Activated T-helper 17 cell treated with anti-CD3 and anti-CD28 coated beads, Interleukin-2, amount 50 U/mL, for 72 hours (primary cell): ENCODE measurements around the gene AOPEP. TPM values are rescaled to one million over a fixed set of nuclear protein-coding genes. Genes with fewer than 3 reads are reported as not detected.

Experiments used
- ATAC-seq: fragments of 150-1000 bp; cut with Tn5 transposase; replicated peaks from 2 replicates; pipeline ENCODE4 v1.10.0; 2021; ENCODE audit warnings: mild to moderate bottlenecking, moderate library complexity
- H3K27ac Mint-ChIP-seq: one replicate; pipeline ENCODE4 v1.8.0; 2022; ENCODE audit warnings: mixed read lengths
- H3K27me3 Mint-ChIP-seq: one replicate; pipeline ENCODE4 v1.8.0; 2022; ENCODE audit warnings: mixed read lengths
- H3K36me3 Mint-ChIP-seq: one replicate; pipeline ENCODE4 v1.8.0; 2022; ENCODE audit warnings: low read depth, mild to moderate bottlenecking, mixed read lengths
- H3K4me1 Mint-ChIP-seq: one replicate; pipeline ENCODE4 v1.8.0; 2022; ENCODE audit warnings: mixed read lengths
- H3K4me3 Mint-ChIP-seq: one replicate; pipeline ENCODE4 v1.8.0; 2022; ENCODE audit warnings: mild to moderate bottlenecking, mixed read lengths
- H3K9me3 Mint-ChIP-seq: one replicate; pipeline ENCODE4 v1.8.0; 2022; ENCODE audit warnings: mixed read lengths
- total RNA-seq, 2 donors: library from RNA; stranded (reverse); gene quantifications; one replicate each; pipeline ENCODE4 v1.2.3, GENCODE V29; 2022

The AOPEP gene
- total RNA-seq, 2 donors from 2014 or later, result 15.5 to 16.4 TPM

DNA sequence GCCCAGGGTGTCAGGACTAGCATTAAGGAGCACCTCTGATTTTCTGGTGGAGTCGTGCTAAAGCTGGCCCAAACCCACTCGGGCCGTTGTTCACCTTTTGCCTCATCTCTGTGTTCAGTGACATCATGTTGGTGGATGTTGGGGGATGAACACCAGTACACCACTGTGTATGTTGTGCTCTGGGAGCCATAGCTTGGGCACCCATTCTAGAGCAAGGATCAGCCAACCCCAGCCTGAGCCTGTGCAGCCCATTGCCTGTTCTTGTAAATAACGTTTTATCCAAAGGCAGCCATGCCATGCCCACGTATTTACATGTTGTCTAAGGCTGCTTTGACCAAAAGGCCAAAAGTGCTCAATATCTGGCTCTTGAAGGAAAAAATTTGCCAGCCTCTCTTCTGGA, 345.4 kb downstream of the AOPEP start:
- Mint-ChIP-seq H3K4me1 (no peaks in the 10 kb centered on the region), H3K36me3 (no peaks in the 10 kb centered on the region), H3K9me3 (no peaks in the 10 kb centered on the region), H3K27me3 (no peaks in the 10 kb centered on the region), H3K27ac (no peak overlapping the region), H3K4me3 (no peak overlapping the region)
- no peak for ATAC-seq

DNA sequence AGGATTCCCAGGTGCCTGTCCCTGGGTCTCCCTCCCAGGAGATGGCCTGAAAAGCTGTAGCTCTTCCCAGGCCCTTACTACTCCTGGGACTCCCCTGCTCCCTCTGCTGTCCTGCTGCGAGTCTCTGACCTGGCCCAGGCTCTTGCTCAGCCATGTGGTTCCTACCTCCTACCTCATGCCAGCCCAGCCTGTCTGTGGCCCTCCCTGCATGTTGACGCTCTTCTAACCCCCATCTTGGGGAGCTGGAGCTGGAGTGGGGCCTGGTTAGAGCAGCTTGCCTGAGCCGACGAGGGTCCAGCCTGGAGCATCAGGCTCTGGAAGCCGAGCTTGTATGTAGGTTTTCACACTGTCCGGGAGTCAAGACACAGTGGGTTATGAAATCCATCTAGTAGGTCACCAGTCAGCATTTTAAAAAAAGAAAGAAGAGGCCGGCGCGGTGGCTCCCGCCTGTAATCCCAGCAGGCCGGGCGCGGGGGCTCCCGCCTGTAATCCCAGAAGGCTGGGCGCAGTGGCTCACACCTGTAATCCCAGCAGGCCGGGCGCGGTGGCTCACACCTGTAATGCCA, 346.6 kb downstream of the AOPEP start:
- Mint-ChIP-seq H3K27me3 (no peaks in the 10 kb centered on the region), H3K4me1 (no peaks in the 10 kb centered on the region), H3K27ac (no peak overlapping the region), H3K9me3 (no peaks in the 10 kb centered on the region), H3K4me3 (no peak overlapping the region), H3K36me3 (no peaks in the 10 kb centered on the region)
- ATAC-seq, result no peak

GRCh38 chr9:95073918-95074317, 347.4 kb downstream of the AOPEP start:
- Mint-ChIP-seq H3K4me1 (no peaks in the 10 kb centered on the region), H3K9me3 (no peaks in the 10 kb centered on the region)

DNA sequence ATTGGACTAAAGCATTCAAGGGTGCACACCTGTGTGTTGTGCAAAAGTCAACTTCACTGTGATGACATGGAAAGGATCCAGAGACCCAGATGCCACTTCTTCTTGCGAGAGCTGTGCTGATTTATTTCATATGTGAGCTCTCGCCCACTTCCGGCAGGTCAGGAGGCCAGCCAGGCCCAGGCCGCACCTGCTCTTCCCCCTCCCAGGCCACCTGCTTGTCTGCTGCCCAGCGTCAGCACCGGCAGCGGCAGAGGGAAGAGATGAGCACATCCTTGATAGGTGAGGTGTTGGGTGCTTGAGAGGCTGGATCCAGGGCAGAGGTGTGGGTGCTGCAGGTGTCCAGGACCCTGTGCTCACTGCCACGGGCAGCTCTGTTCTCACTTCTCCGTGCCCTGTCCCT, 348.1 kb downstream of the AOPEP start:
- H3K9me3 Mint-ChIP-seq, result no peaks in the 10 kb centered on the region
- no peak overlapping the region for H3K27ac Mint-ChIP-seq
- H3K36me3 Mint-ChIP-seq, result no peaks in the 10 kb centered on the region
- no peak for ATAC-seq
- no peaks in the 10 kb centered on the region for H3K27me3 Mint-ChIP-seq
- H3K4me3 Mint-ChIP-seq, result no peak overlapping the region
- H3K4me1 Mint-ChIP-seq, result no peaks in the 10 kb centered on the region

More at GRCh38 chr9:95073918-95074317, 347.4 kb downstream of the AOPEP start:
- no peak overlapping the region for H3K4me3 Mint-ChIP-seq
- ATAC-seq, result no peak
- no peaks in the 10 kb centered on the region for H3K27me3 Mint-ChIP-seq
- H3K36me3 Mint-ChIP-seq, result no peaks in the 10 kb centered on the region
- H3K27ac Mint-ChIP-seq, result no peak overlapping the region

- H3K4me1 Mint-ChIP-seq, result no peaks in the 10 kb centered on the region
- no peak for ATAC-seq
- no peaks in the 10 kb centered on the region for H3K36me3 Mint-ChIP-seq
- no peaks in the 10 kb centered on the region for H3K9me3 Mint-ChIP-seq
- H3K4me3 Mint-ChIP-seq, result no peak overlapping the region
- no peaks in the 10 kb centered on the region for H3K27me3 Mint-ChIP-seq
- no peak overlapping the region for H3K27ac Mint-ChIP-seq
Observed at GRCh38 chr9:95075700-95076099, 349.2 kb downstream of the AOPEP start.

DNA sequence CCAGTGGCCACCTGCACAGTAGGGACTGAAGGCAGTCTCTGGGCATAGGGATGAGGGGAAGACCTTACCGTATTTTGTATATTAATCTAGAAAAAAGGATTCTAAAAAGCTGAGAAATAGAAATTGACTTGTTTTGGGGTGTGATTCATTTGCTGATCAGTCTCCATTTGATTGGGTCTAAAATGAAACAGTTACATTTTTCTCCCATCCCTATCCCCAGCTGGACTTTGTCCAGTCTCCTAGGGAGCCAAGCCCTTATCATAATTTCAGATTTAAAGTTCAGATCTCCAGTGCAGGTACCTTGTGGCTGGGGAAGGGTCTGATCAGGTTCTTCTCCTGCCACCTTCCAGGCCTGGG, 350.2 kb downstream of the AOPEP start:
- ATAC-seq, result no peak
- Mint-ChIP-seq H3K9me3 (no peaks in the 10 kb centered on the region), H3K4me1 (no peaks in the 10 kb centered on the region), H3K27me3 (no peaks in the 10 kb centered on the region), H3K27ac (no peak overlapping the region), H3K4me3 (no peak overlapping the region), H3K36me3 (no peaks in the 10 kb centered on the region)

- Mint-ChIP-seq H3K27me3 (no peaks in the 10 kb centered on the region), H3K9me3 (no peaks in the 10 kb centered on the region), H3K36me3 (no peaks in the 10 kb centered on the region), H3K27ac (no peak overlapping the region), H3K4me1 (no peaks in the 10 kb centered on the region), H3K4me3 (no peak overlapping the region)
- no peak for ATAC-seq
Observed at GRCh38 chr9:95077053-95077765, 350.7 kb downstream of the AOPEP start.

DNA sequence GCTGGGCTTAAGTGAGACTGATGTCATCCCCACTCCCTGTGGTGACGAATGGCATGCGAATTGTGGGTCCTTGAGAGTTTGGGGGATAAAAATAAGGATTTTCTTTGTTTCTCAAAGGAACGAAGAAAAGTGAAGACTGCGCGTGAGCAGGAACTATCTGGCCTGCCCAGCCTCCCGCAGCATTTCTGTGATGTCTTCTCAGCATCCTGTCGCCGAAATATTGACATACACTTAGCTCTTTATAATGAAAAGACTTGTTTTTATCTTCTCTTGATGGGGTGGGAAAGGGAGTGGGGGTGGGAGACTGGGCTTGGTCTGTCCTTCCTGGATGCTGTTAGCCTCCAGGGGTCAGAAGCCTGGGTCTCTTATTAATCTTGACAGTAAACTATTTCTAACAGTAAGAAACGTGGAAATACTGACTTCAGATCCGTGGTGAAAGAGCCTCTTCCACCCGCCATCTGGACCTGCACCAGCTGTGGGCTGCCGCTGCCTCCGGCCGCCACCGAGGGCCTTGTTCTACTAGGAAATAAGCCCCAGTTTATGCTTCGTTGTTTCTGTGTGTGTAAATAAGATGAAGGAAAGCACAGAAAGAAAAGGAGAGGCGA, 351.4 kb downstream of the AOPEP start:
- Mint-ChIP-seq H3K4me3 (no peak overlapping the region), H3K27ac (no peak overlapping the region)

GRCh38 chr9:95078511-95078910, 352.0 kb downstream of the AOPEP start:
- H3K27ac Mint-ChIP-seq, result no peak overlapping the region
- no peaks in the 10 kb centered on the region for H3K9me3 Mint-ChIP-seq
- H3K4me1 Mint-ChIP-seq, result no peaks in the 10 kb centered on the region
- ATAC-seq, result no peak
- H3K36me3 Mint-ChIP-seq, result no peaks in the 10 kb centered on the region
- H3K27me3 Mint-ChIP-seq, result no peaks in the 10 kb centered on the region
- H3K4me3 Mint-ChIP-seq, result no peak overlapping the region

More for the DNA sequence above, 351.4 kb downstream of the AOPEP start:
- Mint-ChIP-seq H3K9me3 (no peaks in the 10 kb centered on the region), H3K36me3 (no peaks in the 10 kb centered on the region), H3K4me1 (no peaks in the 10 kb centered on the region), H3K27me3 (no peaks in the 10 kb centered on the region)
- no peak for ATAC-seq

DNA sequence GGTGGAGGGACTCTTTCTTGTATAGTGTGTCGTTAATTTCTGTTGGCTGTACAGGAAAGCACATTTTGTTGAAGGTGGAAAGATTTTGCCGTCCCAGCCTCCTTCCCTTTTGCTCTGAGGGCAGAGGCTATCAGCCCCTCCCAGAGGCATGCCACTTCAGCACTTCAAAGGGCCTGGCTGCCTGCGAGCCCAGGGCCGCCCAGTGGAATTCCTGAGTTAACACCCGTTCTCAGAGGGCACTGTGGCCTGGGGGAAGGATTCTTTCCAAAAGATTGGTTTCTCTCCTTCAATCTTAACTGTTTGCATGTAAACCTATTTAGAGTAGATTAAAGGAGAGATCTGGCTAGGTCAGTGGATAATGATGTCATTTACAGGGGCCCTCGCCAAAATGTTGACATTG, 352.4 kb downstream of the AOPEP start:
- ATAC-seq, result no peak
- H3K4me1 Mint-ChIP-seq, result no peaks in the 10 kb centered on the region
- H3K27ac Mint-ChIP-seq, result no peak overlapping the region
- no peaks in the 10 kb centered on the region for H3K36me3 Mint-ChIP-seq
- H3K9me3 Mint-ChIP-seq, result no peaks in the 10 kb centered on the region
- no peak overlapping the region for H3K4me3 Mint-ChIP-seq
- no peaks in the 10 kb centered on the region for H3K27me3 Mint-ChIP-seq

DNA sequence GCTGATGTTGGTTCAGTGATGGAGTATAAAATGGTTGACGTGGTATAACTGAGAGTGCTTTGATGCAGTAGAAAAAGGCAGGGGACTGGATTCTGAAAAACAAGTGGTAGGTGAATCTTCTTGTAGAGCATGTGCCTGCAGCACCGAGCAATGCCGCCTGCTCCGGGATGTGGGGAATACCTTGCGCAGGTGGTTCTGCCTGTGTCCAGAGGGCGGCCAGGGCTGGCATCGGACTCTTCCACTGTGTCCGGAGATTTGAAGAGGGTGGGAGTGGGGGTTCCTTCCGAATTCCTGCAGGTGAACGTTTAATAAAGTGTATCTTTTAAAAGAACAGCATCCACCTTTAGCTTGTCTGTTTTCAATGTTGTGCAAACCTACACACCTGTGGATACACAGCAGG, 353.0 kb downstream of the AOPEP start:
- Mint-ChIP-seq H3K4me1 (no peaks in the 10 kb centered on the region), H3K27ac (no peak overlapping the region), H3K9me3 (no peaks in the 10 kb centered on the region), H3K27me3 (no peaks in the 10 kb centered on the region), H3K36me3 (no peaks in the 10 kb centered on the region), H3K4me3 (no peak overlapping the region)
- ATAC-seq, result no peak

DNA sequence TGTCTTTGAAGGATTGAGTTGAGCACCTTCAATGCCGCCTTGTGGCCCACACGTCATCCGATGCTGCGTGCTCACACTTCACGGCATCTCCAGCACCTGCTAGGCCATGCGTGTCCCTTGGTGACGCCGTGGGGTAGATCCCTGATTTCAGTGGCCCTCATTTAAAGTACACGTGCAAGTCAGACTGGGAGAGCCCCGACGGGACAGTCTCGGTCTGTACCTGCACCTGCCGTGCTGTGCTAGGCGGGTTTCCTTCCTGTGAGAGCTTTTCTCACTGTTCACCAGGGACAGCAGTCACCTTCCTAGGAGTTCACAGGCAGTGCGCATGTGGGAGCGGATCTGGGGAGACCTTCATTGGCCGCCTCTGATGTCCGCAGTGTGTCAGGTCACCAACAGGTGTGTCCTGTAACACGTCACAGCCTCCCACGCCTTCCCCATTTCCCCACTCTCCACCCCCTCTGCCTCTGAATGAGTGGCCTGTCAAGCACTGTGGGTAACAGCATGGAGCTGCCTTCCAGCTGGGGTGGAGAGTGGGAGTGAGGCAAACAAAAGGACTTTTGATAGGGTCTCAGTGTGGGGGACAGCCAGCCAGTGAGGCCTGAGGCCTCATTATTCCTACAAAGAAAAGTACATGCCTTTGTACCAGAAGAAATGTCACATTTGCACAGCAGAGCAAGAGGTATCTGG, 354.6 kb downstream of the AOPEP start:
- Mint-ChIP-seq H3K27ac (no peak overlapping the region), H3K9me3 (no peaks in the 10 kb centered on the region), H3K4me1 (no peaks in the 10 kb centered on the region), H3K36me3 (no peaks in the 10 kb centered on the region), H3K27me3 (no peaks in the 10 kb centered on the region), H3K4me3 (no peak overlapping the region)
- ATAC-seq, result no peak

- no peak for ATAC-seq
- Mint-ChIP-seq H3K9me3 (no peaks in the 10 kb centered on the region), H3K4me1 (no peaks in the 10 kb centered on the region), H3K27me3 (no peaks in the 10 kb centered on the region), H3K27ac (no peak overlapping the region), H3K4me3 (no peak overlapping the region), H3K36me3 (no peaks in the 10 kb centered on the region)
Observed at GRCh38 chr9:95081998-95082397, 355.5 kb downstream of the AOPEP start.

- Mint-ChIP-seq H3K4me1 (no peaks in the 10 kb centered on the region), H3K36me3 (no peaks in the 10 kb centered on the region), H3K27me3 (no peaks in the 10 kb centered on the region), H3K9me3 (no peaks in the 10 kb centered on the region), H3K27ac (no peak overlapping the region), H3K4me3 (no peak overlapping the region)
- ATAC-seq, result no peak
Observed at GRCh38 chr9:95082401-95083084, 356.0 kb downstream of the AOPEP start.
